GM21717 (cell line): ENCODE measurements around the gene C1QTNF6.
"Not testable (repeated sequence)": the region's sequence is repeated elsewhere in the genome, so short reads cannot be mapped to it uniquely, and the experiment has no call there.

Source experiments
- ATAC-seq: cut with Tn5 transposase; IDR thresholded peaks from one replicate; pipeline ENCODE4 v1.9.1; 2021; ENCODE audit warnings: mild to moderate bottlenecking, moderate library complexity; ENCODE audit not compliant: unreplicated experiment

C1QTNF6 gene

DNA sequence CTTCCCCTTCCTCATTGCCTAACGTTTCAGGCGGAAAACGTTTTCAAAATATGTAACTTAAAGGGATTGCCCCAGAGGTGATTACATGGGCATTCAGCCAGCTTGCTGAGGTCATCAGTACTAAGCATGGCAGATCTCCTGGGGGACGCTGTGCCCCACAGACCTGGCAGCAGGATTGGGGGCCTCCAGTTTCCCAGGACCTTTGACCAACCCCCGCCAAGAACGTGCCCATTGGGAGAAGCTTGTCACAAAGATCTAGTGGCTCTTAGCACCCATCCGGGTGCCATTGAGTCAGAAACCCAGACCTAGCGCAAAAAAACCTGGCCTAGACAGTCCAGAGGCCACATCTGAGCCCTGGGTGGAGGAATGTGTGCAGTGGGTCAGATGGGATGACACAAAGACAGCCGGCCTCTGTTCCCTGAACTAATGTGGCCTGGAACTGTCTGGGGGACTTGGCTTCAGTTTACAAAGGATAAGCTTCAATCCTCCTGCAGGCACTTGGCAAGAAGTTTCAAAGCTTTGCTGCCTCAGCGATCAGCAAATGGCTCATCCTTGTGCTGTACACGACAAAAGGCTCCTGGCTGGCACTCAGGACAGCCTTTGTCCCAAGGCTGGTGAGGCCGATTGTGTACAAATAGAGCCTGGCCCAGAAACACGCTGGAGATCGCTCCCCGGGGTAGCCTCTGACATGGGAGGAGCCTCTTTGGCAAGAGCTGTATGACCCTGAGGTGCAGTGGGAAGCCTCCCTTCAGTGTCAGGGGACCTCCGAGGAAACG, 9.5 kb downstream of the C1QTNF6 start:
- ATAC-seq: no peak

DNA sequence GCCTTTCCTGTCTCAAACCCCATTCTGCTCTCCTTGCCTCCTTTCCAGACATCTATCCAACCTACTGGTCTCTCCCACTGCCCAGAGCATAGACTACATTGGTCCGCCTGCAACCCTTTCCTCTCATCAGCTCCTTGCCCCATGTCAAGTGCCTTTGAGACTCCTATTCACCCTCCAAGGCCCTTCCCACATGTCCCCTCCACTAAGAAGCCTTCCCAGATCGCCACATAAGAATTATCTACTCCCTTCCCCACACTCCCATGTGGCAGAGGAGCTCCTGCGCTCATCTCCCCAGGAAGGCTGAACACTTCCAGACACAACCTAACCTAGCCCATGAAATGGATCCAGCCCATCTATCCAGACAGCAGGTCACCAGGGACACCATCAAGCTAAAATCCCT, 10.3 kb downstream of the C1QTNF6 start:
- ATAC-seq: no peak

DNA sequence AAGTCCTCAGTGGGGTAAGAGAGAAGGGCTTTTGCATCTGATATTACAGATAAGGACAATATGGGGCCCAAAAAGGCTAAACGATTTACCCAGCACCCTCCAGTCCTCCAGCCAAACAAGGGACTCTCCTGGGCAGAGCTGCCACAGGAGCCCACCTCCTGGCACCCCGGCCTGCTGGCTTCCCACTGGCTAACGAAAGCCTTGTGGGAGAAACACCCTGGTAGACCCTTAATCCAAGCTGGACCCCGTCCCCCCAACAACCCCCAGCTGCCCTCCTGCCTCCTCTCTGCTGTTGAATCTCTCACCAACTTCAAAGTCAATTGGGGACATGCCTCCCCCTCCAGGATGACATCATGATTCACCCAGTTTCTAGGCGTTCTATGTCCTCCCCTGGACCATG, 10.8 kb downstream of the C1QTNF6 start:
- no peak for ATAC-seq

DNA sequence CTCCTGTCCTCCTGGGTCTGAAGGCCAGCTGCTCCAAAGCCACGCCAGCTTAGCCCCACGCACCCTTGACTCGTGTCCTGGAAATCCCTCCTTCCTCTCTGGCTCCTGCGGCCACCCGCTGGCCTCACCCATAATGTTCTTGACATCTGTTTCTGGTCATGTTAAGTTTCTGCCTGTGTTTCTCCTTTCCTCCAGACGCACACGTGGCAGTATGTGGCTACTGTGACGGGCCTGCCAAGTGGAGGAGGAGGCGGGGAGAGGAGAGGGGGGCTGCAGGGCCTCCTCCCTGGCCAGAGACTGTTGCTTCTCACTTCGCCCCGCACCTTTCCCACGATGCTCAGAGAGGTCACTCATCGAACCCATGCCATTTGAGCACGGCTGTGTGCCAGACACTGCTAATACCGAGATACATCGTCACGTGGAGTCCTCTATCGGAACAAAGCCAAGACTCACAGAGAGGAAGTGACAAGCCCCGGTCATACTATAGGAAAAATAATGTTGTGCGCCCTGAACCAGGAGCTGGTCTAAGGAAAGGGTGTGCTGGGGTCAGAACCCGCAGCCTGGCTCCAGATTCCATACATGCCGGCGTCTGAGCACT, 11.5 kb downstream of the C1QTNF6 start:
- no peak for ATAC-seq

DNA sequence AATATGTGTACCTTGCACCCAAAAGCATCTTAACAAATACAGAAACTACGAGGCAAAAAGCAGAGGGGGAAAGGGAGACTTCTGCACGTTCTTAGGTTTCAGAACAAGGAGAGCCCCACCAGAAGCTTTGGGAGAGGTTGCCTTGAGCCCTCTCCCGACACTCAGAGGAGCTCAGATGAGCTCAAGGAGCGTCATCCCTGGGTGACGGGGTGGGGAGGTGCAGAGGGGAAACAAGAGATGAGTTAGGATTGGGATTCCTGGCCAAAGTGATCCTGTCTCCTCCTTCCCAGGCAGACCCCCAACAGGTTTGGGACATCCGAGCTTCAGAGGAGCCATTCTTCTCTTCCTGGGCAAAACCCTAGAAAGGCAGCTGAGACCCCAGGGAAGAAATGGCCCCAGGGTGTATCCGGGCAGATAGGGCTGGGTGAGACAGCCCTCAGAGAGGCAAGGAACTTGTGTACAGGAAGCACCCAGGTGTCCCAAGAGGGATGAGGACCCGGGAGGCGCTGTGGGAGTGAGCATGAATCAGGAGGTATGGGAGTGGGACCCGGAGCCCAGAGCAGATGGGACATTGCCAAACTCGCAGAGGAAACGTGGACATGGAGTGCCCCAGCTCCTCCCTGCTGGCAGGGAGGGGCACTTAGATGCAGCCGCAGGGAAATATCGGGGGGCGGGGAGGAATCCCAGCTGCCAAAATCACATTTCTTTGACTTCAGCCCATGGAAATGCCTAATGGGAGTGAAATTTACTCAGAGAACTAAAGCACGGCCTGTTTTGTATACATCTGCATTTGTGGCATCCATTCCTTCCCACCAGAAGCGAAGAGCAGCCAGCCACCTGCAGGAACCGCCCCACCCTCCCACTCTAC, 12.4 kb downstream of the C1QTNF6 start:
- no peak for ATAC-seq

GRCh38 chr22:37174964-37175363, 13.1 kb downstream of the C1QTNF6 start:
- no peak for ATAC-seq

- no peak for ATAC-seq
These were observed 14.3 kb downstream of the C1QTNF6 start for GRCh38 chr22:37173709-37174108.

DNA sequence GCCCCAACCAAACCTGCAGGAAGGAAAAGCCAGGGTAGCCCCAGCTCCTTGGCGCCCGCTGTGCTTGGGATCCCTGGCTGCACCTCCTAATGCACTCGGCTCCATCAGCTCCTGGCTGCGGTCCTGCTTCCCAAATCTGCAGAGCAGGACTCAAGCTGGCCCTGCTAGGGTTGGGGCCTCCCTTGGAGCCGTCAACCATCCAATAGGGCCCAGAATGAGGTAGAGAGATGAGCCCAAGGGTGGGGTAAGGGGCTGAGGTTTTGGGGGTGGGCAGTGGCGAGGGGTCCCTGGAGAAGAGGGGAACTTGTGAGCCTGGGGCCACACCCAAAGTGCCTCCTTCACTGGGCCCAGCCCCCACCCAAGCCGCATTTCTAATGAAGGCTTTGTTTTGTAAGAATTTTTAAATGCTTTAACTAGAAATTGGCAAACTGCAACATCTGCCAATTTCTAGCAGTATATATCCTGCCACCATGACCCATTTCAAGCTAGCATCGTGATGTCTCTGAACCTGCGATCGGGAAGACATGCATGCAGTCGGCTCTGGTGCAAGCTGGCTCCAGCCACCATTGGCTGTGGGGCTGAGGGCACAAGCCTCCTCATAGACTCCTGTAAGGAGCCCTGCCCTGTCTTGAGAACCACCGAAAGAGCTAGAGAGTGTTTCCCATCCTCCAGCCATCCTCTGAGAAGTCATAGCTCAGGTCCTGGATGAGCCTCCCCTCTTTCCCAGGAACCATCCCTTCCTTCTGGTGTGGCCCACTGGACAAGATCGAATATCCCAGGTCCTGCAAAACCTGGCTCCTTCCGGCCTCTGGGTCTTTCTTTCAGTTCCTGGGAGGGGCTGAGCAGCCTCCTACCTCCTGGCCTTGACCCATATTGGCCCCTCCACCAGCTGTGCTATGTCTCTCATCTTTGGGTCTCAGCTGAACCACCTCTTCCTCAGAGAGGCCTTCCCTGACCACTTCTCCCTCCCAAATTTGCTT, 15.5 kb downstream of the C1QTNF6 start:
- ATAC-seq: no peak

GRCh38 chr22:37171662-37172061, 16.4 kb downstream of the C1QTNF6 start:
- ATAC-seq: no peak

DNA sequence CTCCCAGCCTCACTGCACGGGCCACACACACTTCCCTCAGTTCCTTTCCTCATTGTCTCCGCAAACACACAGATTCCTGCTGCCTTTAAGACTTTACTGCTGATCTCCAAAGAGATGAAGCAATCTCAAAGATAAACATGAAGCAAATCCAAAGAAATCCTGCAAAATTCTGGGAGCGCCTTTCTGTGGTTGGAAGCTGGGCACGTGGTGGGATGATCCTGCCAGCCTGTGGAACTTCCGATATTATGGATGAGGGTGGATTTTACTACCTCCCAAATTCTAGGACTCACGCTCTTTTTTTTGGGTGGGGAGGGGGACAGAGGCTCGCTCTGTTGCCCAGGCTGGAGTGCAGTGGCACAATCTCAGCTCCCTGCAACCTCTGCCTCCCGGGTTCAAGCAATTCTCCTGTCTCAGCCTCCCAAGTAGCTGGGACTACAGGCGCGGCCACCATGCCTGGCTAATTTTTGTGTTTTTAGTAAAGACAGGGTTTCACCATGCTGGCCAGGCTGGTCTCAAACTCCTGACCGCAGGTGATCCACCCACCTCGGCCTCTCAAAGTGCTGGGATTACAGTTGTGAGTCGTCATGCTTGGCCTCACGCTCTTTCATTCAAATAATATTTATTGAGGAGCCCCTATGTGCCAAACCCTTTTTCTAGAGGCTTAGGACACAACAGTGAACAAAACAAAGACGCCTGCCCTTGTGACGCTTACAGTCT, 17.2 kb downstream of the C1QTNF6 start:
- not testable (repeated sequence) for ATAC-seq

GRCh38 chr22:37169947-37170688, 17.9 kb downstream of the C1QTNF6 start:
- ATAC-seq: no peak

- no peak for ATAC-seq
These were observed 18.6 kb downstream of the C1QTNF6 start for GRCh38 chr22:37169406-37169805.

DNA sequence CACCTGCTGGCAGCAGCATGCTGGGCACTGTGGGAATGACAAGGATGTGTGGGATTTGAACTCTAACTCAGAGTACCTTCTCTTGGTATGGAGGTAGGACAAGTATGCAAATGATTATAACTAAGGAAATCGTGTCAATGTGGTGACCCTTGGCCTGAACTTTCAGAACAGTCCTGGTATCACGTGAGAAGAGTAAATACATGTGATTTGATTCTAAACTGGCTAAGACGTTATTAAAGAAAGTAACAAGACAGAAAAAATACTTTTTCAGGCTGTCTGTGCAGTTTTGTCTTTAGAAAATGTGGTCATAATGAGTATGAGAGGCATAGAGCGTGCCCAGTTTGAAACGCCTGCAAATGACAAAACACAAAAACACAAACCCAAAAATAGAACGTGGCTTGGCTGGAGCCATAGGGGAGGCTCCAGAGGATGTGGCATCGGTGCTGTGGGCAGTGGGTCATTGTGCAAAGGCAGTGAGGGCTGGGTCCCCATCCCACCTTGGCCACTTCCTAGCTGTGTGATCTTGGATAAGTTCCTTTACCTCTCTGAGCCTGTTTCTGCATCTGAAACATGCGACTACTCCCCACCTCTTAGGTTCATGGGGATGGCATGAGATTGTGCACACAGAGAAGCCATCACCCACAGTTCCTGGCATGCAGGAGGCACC, 19.9 kb downstream of the C1QTNF6 start:
- no peak for ATAC-seq

GRCh38 chr22:37167176-37167980, 20.7 kb downstream of the C1QTNF6 start:
- no peak for ATAC-seq

DNA sequence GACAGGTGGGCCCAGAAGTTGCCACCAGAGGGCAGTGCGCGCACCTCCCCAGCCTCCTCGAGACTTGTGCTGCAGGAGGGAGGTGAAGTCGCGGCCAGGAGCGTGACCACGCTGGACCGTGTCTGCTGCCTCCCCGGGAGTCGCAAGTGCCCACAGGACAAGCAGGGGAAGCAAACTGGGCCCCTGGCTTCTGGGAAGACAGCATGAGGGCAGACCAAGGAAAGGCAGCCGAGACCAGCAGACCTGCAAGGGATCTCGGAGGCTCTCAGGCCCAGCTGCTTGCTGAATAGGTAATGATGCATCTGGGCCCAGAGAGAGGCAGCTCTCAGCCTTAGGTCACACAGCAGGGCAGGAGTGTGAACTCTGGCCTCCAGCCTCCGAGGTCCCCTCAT, 21.4 kb downstream of the C1QTNF6 start:
- no peak for ATAC-seq

DNA sequence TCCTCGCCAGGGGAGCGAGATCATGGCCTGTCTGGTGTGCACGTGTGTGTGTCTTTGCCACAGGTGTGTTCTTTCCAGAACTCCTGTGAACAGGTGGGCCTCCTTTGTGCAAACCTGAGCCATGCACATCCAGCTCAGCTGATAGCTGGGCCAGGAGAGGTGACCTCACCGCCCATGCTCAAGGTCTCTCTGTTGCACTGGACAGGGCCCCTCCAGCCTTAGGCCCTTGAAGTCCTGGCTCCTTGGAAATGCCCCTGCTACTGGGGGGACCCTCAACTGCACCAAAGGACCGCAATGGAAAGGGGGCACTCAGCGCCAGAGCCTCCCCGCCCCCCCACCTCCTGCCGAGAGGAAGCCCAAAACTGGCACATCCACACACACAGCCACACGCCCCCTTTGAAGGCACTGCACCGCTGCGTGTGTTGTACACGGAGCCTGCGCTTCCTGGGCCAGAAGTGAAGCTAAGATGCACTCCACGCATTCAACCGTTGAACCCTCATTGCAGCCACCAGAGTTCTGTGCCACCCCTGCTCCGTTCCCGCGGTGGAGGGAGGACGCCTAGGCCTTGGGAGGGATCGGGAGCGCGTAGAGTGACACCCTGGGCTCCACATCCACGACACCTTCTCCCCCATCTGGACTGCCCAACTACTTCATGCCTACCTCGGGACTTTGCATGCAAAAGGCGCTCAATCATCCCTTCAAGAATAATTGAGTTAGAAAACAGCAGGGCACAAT, 21.9 kb downstream of the C1QTNF6 start:
- ATAC-seq: no peak

DNA sequence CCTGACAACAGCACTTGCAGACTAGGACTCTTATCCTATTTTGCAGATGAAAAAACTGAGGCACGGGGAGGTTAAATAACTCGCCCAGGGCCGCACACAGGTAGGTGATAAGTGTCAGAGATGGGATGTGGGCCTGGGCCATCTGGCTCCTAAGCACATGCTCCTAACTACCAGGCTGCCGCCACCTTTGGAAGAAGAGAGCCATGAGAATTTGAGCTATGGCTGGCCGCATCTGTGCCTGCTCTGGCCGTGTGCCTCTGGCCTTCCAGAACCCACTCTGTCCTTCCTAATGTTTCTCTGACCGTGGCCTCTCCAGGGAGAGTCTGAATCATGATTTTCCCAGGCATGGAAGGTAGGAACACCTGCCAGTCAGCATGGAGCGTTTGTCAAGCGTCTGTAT, 23.0 kb downstream of the C1QTNF6 start:
- no peak for ATAC-seq
